ENCODE results near the gene TRIM72.

DNA sequence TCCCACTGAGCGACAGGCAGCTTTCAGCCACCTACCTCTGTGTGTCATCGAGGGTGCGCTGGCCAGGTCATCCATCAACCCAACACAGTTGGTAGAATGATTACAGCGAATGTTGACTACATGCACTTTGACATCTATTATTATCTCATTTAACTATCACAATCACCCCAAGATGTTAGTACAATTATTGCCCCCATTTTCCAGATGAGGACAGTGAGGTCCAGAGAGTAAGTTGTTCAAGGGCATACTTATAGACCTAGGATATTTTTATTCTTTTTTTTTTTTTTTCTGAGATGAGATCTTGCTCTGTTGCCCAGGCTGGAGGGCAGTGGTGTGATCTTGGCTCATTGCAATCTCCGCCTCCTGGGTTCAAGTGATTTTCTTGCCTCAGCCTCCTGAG, 37.5 kb downstream of the TRIM72 start:
- TF ChIP-seq, protein P1, sequence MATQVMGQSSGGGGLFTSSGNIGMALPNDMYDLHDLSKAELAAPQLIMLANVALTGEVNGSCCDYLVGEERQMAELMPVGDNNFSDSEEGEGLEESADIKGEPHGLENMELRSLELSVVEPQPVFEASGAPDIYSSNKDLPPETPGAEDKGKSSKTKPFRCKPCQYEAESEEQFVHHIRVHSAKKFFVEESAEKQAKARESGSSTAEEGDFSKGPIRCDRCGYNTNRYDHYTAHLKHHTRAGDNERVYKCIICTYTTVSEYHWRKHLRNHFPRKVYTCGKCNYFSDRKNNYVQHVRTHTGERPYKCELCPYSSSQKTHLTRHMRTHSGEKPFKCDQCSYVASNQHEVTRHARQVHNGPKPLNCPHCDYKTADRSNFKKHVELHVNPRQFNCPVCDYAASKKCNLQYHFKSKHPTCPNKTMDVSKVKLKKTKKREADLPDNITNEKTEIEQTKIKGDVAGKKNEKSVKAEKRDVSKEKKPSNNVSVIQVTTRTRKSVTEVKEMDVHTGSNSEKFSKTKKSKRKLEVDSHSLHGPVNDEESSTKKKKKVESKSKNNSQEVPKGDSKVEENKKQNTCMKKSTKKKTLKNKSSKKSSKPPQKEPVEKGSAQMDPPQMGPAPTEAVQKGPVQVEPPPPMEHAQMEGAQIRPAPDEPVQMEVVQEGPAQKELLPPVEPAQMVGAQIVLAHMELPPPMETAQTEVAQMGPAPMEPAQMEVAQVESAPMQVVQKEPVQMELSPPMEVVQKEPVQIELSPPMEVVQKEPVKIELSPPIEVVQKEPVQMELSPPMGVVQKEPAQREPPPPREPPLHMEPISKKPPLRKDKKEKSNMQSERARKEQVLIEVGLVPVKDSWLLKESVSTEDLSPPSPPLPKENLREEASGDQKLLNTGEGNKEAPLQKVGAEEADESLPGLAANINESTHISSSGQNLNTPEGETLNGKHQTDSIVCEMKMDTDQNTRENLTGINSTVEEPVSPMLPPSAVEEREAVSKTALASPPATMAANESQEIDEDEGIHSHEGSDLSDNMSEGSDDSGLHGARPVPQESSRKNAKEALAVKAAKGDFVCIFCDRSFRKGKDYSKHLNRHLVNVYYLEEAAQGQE (IDR thresholded peaks at IDR 0.05; ENCODE audit: insufficient read depth in 1 of 2, low read depth in 2 of 2, low read length in 2 of 2): no peak
- no peak for TF ChIP-seq POLR2AphosphoS5 (IDR thresholded peaks at IDR 0.05; ENCODE audit: low read depth, low read length)

Measured in PFSK-1 (cell line).